NCI-H748 treated with DMSO at 0.1 percent for 48 hours (cell line): Measurements from ENCODE around the gene GFRA1.
"Not testable (repeated sequence)": the region's sequence is repeated elsewhere in the genome, so short reads cannot be mapped to it uniquely, and the experiment has no call there.

ENCODE experiments used
- DNase-seq: peaks from one replicate; lab custom pipeline; 2025; lab: John Stamatoyannopoulos, UW

GFRA1 gene

DNA sequence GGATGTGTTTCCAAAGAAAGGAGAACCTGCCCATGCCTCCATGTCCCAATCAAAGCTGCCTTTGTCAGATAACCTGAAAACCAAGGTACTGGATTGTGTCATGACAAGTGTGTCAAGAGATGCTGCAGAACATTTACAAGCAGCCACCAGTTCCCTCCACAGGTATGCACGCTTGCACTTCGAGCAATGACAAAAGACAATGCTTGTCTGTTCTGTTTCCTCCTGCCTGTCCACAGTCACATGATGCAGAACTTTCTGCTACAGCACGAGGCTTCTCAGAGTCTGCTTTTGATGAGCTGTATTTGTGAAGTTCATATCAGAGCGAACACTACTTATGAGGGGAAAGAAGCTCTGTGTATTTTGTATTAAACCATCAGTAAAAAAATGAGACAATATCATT is 209.9 kb downstream of the GFRA1 start:
- DNase-seq: no peak

DNA sequence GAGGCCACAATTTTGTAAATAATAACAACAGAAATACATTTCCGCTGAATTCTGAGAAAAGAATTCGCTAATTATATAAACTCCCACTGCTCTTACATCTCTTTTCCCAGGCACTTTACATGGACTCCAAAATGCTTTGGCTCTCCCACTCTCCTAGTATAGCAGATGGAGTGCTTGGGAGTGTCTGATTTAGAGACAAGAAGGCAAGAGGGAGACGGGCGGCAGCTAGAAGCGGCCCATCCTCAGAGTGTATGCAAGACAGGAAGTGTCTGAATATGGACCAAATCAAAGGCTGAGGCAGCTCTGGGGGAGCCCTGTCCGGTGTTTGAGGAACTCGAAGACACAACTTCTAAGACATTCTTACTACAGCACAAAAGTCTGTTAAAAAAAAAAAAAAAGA is 212.1 kb downstream of the GFRA1 start:
- DNase-seq: no peak

GRCh38 chr10:116059320-116059719 is 213.7 kb downstream of the GFRA1 start:
- DNase-seq: no peak

GRCh38 chr10:116056445-116057293 is 216.3 kb downstream of the GFRA1 start:
- DNase-seq: no peak

- no peak for DNase-seq
Observed at GRCh38 chr10:116055917-116056252, 217.1 kb downstream of the GFRA1 start.

- no peak for DNase-seq
Observed at GRCh38 chr10:116055252-116055916, 217.6 kb downstream of the GFRA1 start.

GRCh38 chr10:116053910-116054309 is 219.1 kb downstream of the GFRA1 start:
- DNase-seq: no peak

- DNase-seq: not testable (repeated sequence)
Observed at GRCh38 chr10:116053009-116053730, 219.8 kb downstream of the GFRA1 start.

GRCh38 chr10:116052522-116052921 is 220.5 kb downstream of the GFRA1 start:
- DNase-seq: not testable (repeated sequence)

DNA sequence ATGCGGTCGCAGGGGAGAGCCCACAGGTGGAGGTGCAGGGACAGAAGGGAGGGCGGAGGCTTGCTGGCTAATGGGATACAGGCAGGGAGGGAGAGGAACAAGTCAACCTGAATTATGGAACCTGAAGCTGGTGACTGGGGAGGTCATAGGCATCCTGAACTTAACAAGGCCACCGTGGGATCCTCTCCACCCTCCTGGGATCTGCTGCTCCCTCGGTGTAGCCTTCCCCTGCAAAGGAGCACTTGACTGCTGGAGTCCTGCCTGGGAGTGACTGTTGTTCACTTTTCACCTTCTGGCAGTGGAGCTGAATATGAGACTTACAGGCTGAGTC is 223.1 kb downstream of the GFRA1 start:
- DNase-seq: no peak

DNA sequence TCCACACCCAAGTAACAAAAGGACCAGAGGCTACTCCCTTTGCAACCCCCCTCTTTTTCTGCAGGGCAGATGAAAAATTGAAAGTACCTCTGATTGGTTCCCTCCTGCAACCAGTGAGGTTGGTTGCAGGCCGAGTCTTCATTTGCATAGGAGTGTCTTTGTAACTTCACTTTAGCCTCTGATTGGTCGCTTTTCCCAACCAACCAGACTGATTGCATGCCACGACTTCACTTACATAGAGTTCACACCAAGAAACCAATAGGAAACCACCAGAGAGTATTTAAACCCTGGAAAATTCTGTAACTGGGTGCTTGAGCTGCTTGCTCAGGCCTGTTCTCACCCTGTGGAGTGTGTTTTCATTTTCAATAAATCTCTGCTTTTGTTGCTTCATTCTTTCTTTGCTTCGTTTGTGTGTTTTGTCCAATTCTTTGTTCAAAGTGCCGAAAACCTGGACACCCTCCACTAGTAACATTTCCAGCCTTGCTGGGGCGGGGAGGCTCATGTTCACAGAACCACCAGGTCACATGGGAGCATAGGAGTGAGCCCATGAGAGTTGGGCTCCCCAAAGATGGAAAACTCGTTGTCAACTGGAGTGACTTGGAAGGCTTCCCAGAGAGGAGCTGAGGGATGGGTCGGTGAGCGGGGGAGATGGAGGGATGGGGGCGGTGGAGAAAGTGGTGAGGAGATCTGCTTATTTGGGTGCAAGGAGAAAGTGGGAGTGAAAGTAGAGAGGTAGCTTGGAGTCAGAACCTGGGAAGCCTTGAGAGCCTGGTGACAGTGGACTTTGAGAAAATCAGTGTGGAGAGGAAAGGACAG is 223.6 kb downstream of the GFRA1 start:
- no peak for DNase-seq

GRCh38 chr10:116045366-116046356 is 227.3 kb downstream of the GFRA1 start:
- DNase-seq: no peak

DNA sequence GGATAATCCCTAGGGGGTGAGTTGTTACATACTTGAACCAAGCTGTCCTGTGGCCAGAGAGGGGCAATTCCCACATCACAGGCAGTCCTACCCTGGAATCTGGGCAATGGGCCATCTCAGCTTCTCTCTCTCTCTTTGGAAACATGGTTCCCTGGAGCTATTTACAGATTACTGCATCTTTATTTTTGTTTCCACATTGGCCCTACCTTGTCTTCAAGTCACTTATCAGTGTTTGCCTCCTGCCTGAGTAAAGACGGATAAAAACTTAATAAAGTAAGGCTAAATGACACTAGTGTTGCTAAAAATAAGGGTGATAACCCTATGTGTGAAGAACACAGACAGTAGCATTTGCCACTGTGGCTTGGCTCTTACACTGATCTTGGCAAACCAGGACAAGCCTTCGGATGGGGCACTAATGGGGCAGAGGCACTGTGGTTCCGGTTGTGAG is 228.2 kb downstream of the GFRA1 start:
- DNase-seq: no peak

DNA sequence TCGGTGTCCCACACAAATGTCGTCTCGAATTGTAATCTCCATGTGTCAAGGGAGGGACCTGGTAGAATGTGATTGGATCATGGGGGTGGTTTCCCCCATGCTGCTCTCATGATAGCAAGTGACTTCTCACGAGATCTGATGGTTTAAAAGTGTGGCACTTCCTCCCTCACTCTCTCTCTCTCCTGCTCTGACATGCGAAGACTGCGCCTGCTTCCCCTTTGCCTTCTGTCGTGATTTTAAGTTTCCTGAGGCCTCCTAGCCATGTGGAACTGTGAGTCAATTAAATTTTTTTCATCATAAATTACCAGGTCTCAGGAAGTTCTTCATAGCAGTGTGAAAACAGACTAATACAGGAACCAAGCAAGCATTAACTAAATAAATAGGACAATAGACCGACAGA is 229.1 kb downstream of the GFRA1 start:
- DNase-seq: no peak

DNA sequence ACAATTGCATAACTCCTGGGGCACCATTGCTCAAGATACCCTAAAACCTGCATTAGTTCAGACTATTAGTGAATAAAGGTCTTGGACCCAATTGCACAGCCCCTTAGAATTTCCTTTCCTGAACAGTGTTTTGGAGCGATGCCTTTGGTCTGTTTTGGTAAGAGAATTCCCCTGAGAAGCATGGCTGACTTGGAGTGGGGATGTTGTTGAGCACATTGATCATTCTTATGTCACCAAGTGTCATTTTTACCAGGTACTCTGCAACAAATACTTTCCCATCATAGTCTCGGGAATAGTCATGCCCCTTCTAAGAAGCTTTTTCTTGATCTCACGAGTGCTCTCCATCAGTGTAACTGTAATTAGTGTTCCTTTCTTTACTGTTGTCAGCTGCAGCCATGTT is 229.7 kb downstream of the GFRA1 start:
- no peak for DNase-seq

DNA sequence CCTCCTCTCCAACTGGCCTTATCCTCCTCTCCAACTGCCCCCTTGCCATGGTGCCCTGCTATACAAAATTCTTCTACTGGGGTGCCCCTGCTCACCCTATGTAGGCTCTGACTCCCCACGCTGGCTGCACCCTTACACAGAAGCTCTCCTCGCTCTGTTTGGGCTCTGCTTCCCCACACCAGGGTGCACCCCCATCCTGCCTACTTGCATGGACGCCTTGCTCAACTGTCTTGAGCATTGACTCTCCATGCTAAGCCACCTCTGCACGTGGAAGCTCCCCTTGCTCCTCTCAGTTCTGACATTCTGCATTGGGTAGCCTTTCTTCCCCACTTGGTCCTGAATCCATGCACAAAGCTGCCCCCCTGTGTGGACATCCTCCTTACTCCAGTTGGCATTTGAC is 231.1 kb downstream of the GFRA1 start:
- no peak for DNase-seq

GRCh38 chr10:116039612-116040011 is 233.4 kb downstream of the GFRA1 start:
- DNase-seq: no peak

GRCh38 chr10:116038259-116038658 is 234.7 kb downstream of the GFRA1 start:
- no peak for DNase-seq

DNA sequence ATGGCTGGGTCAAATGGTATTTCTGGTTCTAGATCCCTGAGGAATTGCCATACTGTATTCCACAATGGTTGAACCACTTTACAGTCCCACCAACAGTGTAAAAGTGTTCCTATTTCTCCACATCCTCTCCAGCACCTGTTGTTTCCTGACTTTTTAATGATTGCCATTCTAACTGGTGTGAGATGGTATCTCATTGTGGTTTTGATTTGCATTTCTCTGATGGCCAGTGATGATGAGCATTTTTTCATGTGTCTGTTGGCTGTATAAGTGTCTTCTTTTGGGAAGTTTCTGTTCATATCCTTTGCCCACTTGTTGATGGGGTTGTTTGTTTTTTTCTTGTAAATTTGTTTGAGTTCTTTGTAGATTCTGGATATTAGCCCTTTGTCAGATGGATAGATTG is 237.6 kb downstream of the GFRA1 start:
- not testable (repeated sequence) for DNase-seq

- no peak for DNase-seq
Observed at GRCh38 chr10:116030576-116030975, 242.4 kb downstream of the GFRA1 start.

DNA sequence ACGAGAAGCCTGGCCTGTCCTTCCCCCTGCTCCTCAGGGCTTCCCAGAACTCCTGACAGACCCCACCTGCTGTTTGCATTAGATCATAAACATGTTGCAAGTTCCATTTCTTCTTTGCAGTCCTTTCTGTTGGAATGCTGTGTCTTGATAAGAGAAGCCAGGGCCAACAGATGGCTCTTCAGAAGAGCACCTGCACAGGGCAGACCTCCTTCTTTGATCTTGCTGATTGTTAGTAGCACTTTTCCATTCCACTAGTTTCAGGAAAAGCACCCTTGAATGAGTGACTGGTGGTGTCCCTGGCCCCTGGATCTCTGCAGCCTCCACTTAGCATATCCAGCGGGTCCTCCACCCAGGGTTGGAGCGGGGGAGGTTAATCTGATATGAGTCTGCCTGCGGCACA is 243.2 kb downstream of the GFRA1 start:
- no peak for DNase-seq
